Mucosa of stomach (tissue), 1 donor: Measurements from ENCODE around the gene CD46.
A peak's percentile ranks its signal among the peaks of the same experiment; 100 is the strongest.

Experiments used
- H3K27me3 ChIP-seq: one replicate; pipeline ENCODE4 v1.7.0; 2013; ENCODE audit warnings: mild to moderate bottlenecking, low read length; ENCODE audit not compliant: control insufficient read depth, insufficient read depth
- H3K36me3 ChIP-seq: one replicate; pipeline ENCODE4 v1.7.0; 2013; ENCODE audit warnings: low read length; ENCODE audit not compliant: control insufficient read depth, insufficient read depth
- H3K4me1 ChIP-seq: one replicate; pipeline ENCODE4 v1.7.0; 2013; ENCODE audit warnings: mild to moderate bottlenecking, low read length; ENCODE audit not compliant: control insufficient read depth, insufficient read depth
- H3K4me3 ChIP-seq: one replicate; pipeline ENCODE4 v1.7.0; 2013; ENCODE audit warnings: low read length
- H3K9ac ChIP-seq: one replicate; pipeline ENCODE4 v1.7.0; 2013; ENCODE audit warnings: mild to moderate bottlenecking, low read length, moderate library complexity
- H3K9me3 ChIP-seq: one replicate; pipeline ENCODE4 v1.7.0; 2013; ENCODE audit warnings: mild to moderate bottlenecking, low read length, moderate library complexity; ENCODE audit not compliant: control insufficient read depth
- donor health status: Pancreatic carcinoma.

CD46 gene

GRCh38 chr1:207804721-207805468, 53.0 kb downstream of the CD46 start:
- H3K9ac ChIP-seq, result no peak overlapping the region

GRCh38 chr1:207805841-207806421, 54.1 kb downstream of the CD46 start:
- peaks cover 39% of the 10 kb centered on the region for H3K36me3 ChIP-seq
- peaks cover 59% of the 10 kb centered on the region for H3K4me1 ChIP-seq
- no peak overlapping the region for H3K4me3 ChIP-seq
- no peaks in the 10 kb centered on the region for H3K9me3 ChIP-seq
- no peaks in the 10 kb centered on the region for H3K27me3 ChIP-seq
- H3K9ac ChIP-seq, result peak overlapping the region; percentile 4

More at GRCh38 chr1:207804721-207805468, 53.0 kb downstream of the CD46 start:
- peaks cover 48% of the 10 kb centered on the region for H3K4me1 ChIP-seq
- H3K9me3 ChIP-seq, result no peaks in the 10 kb centered on the region
- H3K4me3 ChIP-seq, result no peak overlapping the region
- no peaks in the 10 kb centered on the region for H3K27me3 ChIP-seq
- H3K36me3 ChIP-seq, result peaks cover 44% of the 10 kb centered on the region

- H3K9ac ChIP-seq, result peak overlapping the region; percentile 7
- H3K9me3 ChIP-seq, result no peaks in the 10 kb centered on the region
- H3K36me3 ChIP-seq, result peaks cover 39% of the 10 kb centered on the region
- no peak overlapping the region for H3K4me3 ChIP-seq
- H3K4me1 ChIP-seq, result peaks cover 61% of the 10 kb centered on the region
- H3K27me3 ChIP-seq, result no peaks in the 10 kb centered on the region
Observed at GRCh38 chr1:207806531-207807325, 54.9 kb downstream of the CD46 start.

- Histone ChIP-seq H3K4me1 (peaks cover 67% of the 10 kb centered on the region), H3K9me3 (no peaks in the 10 kb centered on the region), H3K36me3 (peaks cover 35% of the 10 kb centered on the region), H3K9ac (peak overlapping the region; percentile 7), H3K4me3 (no peak overlapping the region), H3K27me3 (no peaks in the 10 kb centered on the region)
Observed at GRCh38 chr1:207807326-207807689, 55.5 kb downstream of the CD46 start.

GRCh38 chr1:207807690-207808321, 56.0 kb downstream of the CD46 start:
- Histone ChIP-seq H3K9ac (no peak overlapping the region), H3K9me3 (no peaks in the 10 kb centered on the region), H3K4me1 (peaks cover 72% of the 10 kb centered on the region), H3K36me3 (peaks cover 34% of the 10 kb centered on the region), H3K4me3 (no peak overlapping the region), H3K27me3 (no peaks in the 10 kb centered on the region)

- Histone ChIP-seq H3K4me3 (no peak overlapping the region), H3K9ac (no peak overlapping the region), H3K9me3 (no peaks in the 10 kb centered on the region), H3K4me1 (peaks cover 77% of the 10 kb centered on the region), H3K36me3 (peaks cover 34% of the 10 kb centered on the region), H3K27me3 (no peaks in the 10 kb centered on the region)
Observed at GRCh38 chr1:207808322-207808705, 56.5 kb downstream of the CD46 start.

GRCh38 chr1:207808911-207809555, 57.2 kb downstream of the CD46 start:
- H3K9me3 ChIP-seq, result no peaks in the 10 kb centered on the region
- no peaks in the 10 kb centered on the region for H3K27me3 ChIP-seq
- H3K4me3 ChIP-seq, result no peak overlapping the region
- peaks cover 34% of the 10 kb centered on the region for H3K36me3 ChIP-seq
- no peak overlapping the region for H3K9ac ChIP-seq
- peaks cover 84% of the 10 kb centered on the region for H3K4me1 ChIP-seq

GRCh38 chr1:207810173-207810572, 58.3 kb downstream of the CD46 start:
- H3K4me3 ChIP-seq, result no peak overlapping the region
- H3K9me3 ChIP-seq, result no peaks in the 10 kb centered on the region
- peaks cover 94% of the 10 kb centered on the region for H3K4me1 ChIP-seq
- H3K36me3 ChIP-seq, result peaks cover 36% of the 10 kb centered on the region
- H3K9ac ChIP-seq, result no peak overlapping the region
- no peaks in the 10 kb centered on the region for H3K27me3 ChIP-seq

- Histone ChIP-seq H3K9me3 (no peaks in the 10 kb centered on the region), H3K27me3 (no peaks in the 10 kb centered on the region), H3K9ac (no peak overlapping the region), H3K4me1 (peaks cover 94% of the 10 kb centered on the region), H3K4me3 (no peak overlapping the region), H3K36me3 (peaks cover 37% of the 10 kb centered on the region)
Observed at GRCh38 chr1:207810606-207811295, 58.9 kb downstream of the CD46 start.

GRCh38 chr1:207811319-207811718, 59.5 kb downstream of the CD46 start:
- Histone ChIP-seq H3K27me3 (no peaks in the 10 kb centered on the region), H3K4me3 (no peak overlapping the region), H3K9me3 (no peaks in the 10 kb centered on the region), H3K36me3 (peaks cover 37% of the 10 kb centered on the region), H3K4me1 (peaks cover 94% of the 10 kb centered on the region), H3K9ac (no peak overlapping the region)
